GM12878 (cell line): ENCODE measurements around the gene WDR12. TPM values are rescaled to one million over a fixed set of nuclear protein-coding genes. Genes with fewer than 3 reads are reported as not detected.
"Not testable (repeated sequence)": the region's sequence is repeated elsewhere in the genome, so short reads cannot be mapped to it uniquely, and the experiment has no call there.

Experiments used
- ATAC-seq: fragments of 200-7000 bp; cut with Tn5 transposase; 3 replicates; pipeline ENCODE4 v1.9.1; 2020; ENCODE audit warnings: mild to moderate bottlenecking, moderate library complexity
- BruUV-seq: library from RNA; stranded (reverse); fragments of 400-500 nt; replicated peaks from 2 replicates; lab custom pipeline; 2021; lab: Mats Ljungman, UMichigan
- CTCF ChIA-PET: fragments of 300-600 bp; sonication (Branson Sonifier 250); formaldehyde crosslinking; extraction: SDS; loops from one replicate; lab custom pipeline; 2021; ENCODE audit warnings: inconsistent platforms; lab: Yijun Ruan, JAX
- POLR2A ChIA-PET: fragments of 350-600 bp; formaldehyde crosslinking; extraction: SDS; loops from one replicate; lab custom pipeline; 2021; ENCODE audit warnings: inconsistent platforms; lab: Charles Lee
- RAD21 ChIA-PET: fragments of 300-600 bp; sonication (Branson Sonifier 250); formaldehyde crosslinking; loops from one replicate; lab custom pipeline; 2023; ENCODE audit warnings: antibody characterized with exemption; ENCODE audit not compliant: unreplicated experiment; lab: Charles Lee
- SMC1A ChIA-PET: fragments of 300-600 bp; sonication (Branson Sonifier 250); formaldehyde crosslinking; loops from one replicate; lab custom pipeline; 2023; ENCODE audit not compliant: unreplicated experiment, uncharacterized antibody; lab: Charles Lee
- DNase-seq: peaks from one replicate; pipeline ENCODE4 v3.0.0-alpha.2; 2011; ENCODE audit warnings: low read depth, low spot score
- FAIRE-seq: peaks from 3 replicates; lab custom pipeline; 2011; peaks lifted over from hg19 to GRCh38; lab: Jason Lieb, UNC
- H2AFZ ChIP-seq: 2 replicates; pipeline ENCODE4 v1.6.0; 2011; ENCODE audit warnings: low read depth, low read length, control low read depth; ENCODE audit not compliant: control insufficient read depth
- H3K27ac ChIP-seq: 2 replicates; pipeline ENCODE4 v1.5.1; 2011; ENCODE audit warnings: control low read depth; ENCODE audit not compliant: control insufficient read depth, insufficient read depth
- H3K27me3 ChIP-seq, 2 experiments: replicated peaks in 1 of 2; 2 replicates each; pipeline versions ENCODE4 v1.6.0 to v1.6.1; 2011; ENCODE audit warnings: low read length in 1 of 2; ENCODE audit not compliant: control insufficient read depth in 2 of 2, insufficient read depth in 2 of 2
- H3K36me3 ChIP-seq, 2 experiments: 2 replicates each; pipeline ENCODE4 v1.5.1; 2011; ENCODE audit warnings: low read length in 1 of 2; ENCODE audit not compliant: control insufficient read depth in 2 of 2, insufficient read depth in 2 of 2
- H3K4me1 ChIP-seq: 2 replicates; pipeline ENCODE4 v1.6.1; 2011; ENCODE audit warnings: mild to moderate bottlenecking, low read length, moderate library complexity, mixed read lengths; ENCODE audit not compliant: control insufficient read depth, insufficient read depth
- H3K4me2 ChIP-seq: 2 replicates; pipeline ENCODE4 v1.6.0; 2011; ENCODE audit warnings: control low read depth; ENCODE audit not compliant: control insufficient read depth, insufficient read depth
- H3K4me3 ChIP-seq: fragments of 200-600 bp; sonication (generic); 2 replicates; pipeline ENCODE4 v1.5.1; 2016
- H3K79me2 ChIP-seq: 2 replicates; pipeline ENCODE4 v1.6.0; 2011; ENCODE audit warnings: low read length; ENCODE audit not compliant: control insufficient read depth, insufficient read depth
- H3K9ac ChIP-seq: 2 replicates; pipeline ENCODE4 v1.8.0; 2011; ENCODE audit warnings: low read length, control low read depth, mixed read lengths; ENCODE audit not compliant: control insufficient read depth, insufficient read depth
- H3K9me3 ChIP-seq: replicated peaks from 3 replicates; pipeline ENCODE4 v1.5.1; 2011; ENCODE audit warnings: mild to moderate bottlenecking, low read length; ENCODE audit not compliant: control insufficient read depth, insufficient read depth
- H4K20me1 ChIP-seq: 2 replicates; pipeline ENCODE4 v1.6.0; 2011; ENCODE audit not compliant: control insufficient read depth, insufficient read depth
- WGBS: methylation state at CpG from one replicate; pipeline ENCODE4 v1.1.6; 2016; ENCODE audit warnings: low lambda C conversion rate; ENCODE audit not compliant: insufficient replicate concordance, insufficient coverage; ENCODE audit errors: missing lambda C conversion rate; 5-methylcytosine and 5-hydroxymethylcytosine counted together
- in situ Hi-C: fragments of 300-500 bp; cut with MboI; formaldehyde crosslinking; loops from 9 replicates; pipeline ENCODE4 v1.14.3; 2018; ENCODE audit warnings: mixed read lengths
- intact Hi-C: fragments of 100-400 bp; cut with micrococcal nuclease; formaldehyde crosslinking; loops from one replicate; pipeline ENCODE4 v1.14.2; 2022; ENCODE audit not compliant: unreplicated experiment
- polyA plus RNA-seq, 11 experiments: library from polyadenylated mRNA; depleted of rRNA in 4 of 11; unstranded in 6 of 11; stranded (reverse) in 5 of 11; fragments of >200 nt; fragmentation: Nextera tagmentation in 4 of 11; fragmentation: Illumina TruSeq in 1 of 11; extraction: Ambion mirVana in 4 of 11; extraction: Trizol in 1 of 11; gene quantifications; 1 replicate in 1 of 11; 2 replicates in 10 of 11; pipeline versions ENCODE4 v1.2.1 to v1.2.3, GENCODE V29; 2011 to 2016; ENCODE audit warnings: inconsistent platforms in 2 of 11, missing spikeins in 2 of 11, low read depth in 1 of 11
- total RNA-seq, 4 experiments: library from RNA; depleted of rRNA in 3 of 4; stranded (reverse); fragments of >200 nt in 3 of 4; fragmentation: Illumina TruSeq in 1 of 4; extraction: Trizol in 1 of 4; gene quantifications; 2 replicates each; pipeline versions ENCODE4 v1.2.1 to v1.2.3, GENCODE V29; 2013 to 2021
- TF ChIP-seq, protein P1 (sequence below): fragments of 450-650 bp; IDR thresholded peaks from 2 replicates; pipeline ENCODE4 v1.6.1; 2017; ENCODE audit warnings: mild to moderate bottlenecking, moderate library complexity

Gene WDR12
- total and polyA plus RNA-seq, 10 of the 15 experiments (the other 5 are each of a cell fraction or from before 2014, with no cell fraction given) = 52.9 to 256 (median 108) TPM

DNA sequence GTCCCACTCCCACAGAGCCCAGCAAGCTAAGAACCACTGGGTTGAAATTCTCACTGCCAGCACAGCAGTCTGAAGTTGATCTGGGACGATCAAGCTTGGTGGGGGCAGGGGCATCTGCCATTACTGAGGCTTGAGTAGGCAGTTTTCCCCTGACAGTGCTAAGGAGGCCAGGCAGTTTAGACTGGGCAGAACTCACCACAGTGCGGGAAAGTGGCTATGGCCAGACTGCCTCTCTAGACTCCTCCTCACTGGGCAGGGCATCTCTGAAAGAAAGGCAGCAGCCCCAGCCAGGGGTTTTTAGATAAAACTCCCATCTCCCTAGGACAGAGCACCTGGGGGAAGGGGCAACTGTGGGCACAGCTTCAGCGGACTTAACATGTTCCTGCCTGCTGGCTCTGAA lies 62.1 kb downstream of the WDR12 start:
- in situ Hi-C loops = not testable (repeated sequence)
- H2AFZ ChIP-seq = peak overlapping the region; percentile 10; the same call in 1 of the 2 replicates

More for the DNA sequence above, 62.1 kb downstream of the WDR12 start:
- H3K4me1 ChIP-seq = peaks cover 11% of the 10 kb centered on the region
- FAIRE-seq, intact Hi-C loops, H3K9ac ChIP-seq, POLR2A ChIA-PET, H3K27me3 ChIP-seq, DNase-seq, H3K36me3 ChIP-seq, H3K4me2 ChIP-seq, H3K79me2 ChIP-seq, H4K20me1 ChIP-seq, BruUV-seq, H3K27ac ChIP-seq, H3K4me3 ChIP-seq, H3K9me3 ChIP-seq: not testable (repeated sequence)
- TF ChIP-seq, protein P1, sequence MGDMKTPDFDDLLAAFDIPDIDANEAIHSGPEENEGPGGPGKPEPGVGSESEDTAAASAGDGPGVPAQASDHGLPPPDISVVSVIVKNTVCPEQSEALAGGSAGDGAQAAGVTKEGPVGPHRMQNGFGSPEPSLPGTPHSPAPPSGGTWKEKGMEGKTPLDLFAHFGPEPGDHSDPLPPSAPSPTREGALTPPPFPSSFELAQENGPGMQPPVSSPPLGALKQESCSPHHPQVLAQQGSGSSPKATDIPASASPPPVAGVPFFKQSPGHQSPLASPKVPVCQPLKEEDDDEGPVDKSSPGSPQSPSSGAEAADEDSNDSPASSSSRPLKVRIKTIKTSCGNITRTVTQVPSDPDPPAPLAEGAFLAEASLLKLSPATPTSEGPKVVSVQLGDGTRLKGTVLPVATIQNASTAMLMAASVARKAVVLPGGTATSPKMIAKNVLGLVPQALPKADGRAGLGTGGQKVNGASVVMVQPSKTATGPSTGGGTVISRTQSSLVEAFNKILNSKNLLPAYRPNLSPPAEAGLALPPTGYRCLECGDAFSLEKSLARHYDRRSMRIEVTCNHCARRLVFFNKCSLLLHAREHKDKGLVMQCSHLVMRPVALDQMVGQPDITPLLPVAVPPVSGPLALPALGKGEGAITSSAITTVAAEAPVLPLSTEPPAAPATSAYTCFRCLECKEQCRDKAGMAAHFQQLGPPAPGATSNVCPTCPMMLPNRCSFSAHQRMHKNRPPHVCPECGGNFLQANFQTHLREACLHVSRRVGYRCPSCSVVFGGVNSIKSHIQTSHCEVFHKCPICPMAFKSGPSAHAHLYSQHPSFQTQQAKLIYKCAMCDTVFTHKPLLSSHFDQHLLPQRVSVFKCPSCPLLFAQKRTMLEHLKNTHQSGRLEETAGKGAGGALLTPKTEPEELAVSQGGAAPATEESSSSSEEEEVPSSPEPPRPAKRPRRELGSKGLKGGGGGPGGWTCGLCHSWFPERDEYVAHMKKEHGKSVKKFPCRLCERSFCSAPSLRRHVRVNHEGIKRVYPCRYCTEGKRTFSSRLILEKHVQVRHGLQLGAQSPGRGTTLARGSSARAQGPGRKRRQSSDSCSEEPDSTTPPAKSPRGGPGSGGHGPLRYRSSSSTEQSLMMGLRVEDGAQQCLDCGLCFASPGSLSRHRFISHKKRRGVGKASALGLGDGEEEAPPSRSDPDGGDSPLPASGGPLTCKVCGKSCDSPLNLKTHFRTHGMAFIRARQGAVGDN = 0 out of 2 replicates have a peak, but pooled peaks have one; percentile 7
- 90% methylated on average over 3 of the region's 3 CpGs for WGBS
- ChIA-PET RAD21 (interaction anchor here (1.4 to 2.9 kb wide), 4 partner anchors 19 to 261 kb away, joined by 5 to 14 read pairs (median 5); partner anchors contain the start of gene ICA1L), CTCF (interaction anchor here (0.7 to 1.2 kb wide), 4 partner anchors 17 to 261 kb away, joined by 3 to 7 read pairs (median 3); no protein-coding TSS in a partner anchor), SMC1A (interaction anchor here (1.2 to 2.5 kb wide), 7 partner anchors 9 to 558 kb away, joined by 3 to 20 read pairs (median 3); no protein-coding TSS in a partner anchor)
- ATAC-seq = peak; percentile 54
